GM18909 (cell line): ENCODE measurements around the gene CALB2.

Experiments used
- ATAC-seq: cut with Tn5 transposase; IDR thresholded peaks from one replicate; pipeline ENCODE4 v1.9.1; 2021; ENCODE audit warnings: mild to moderate bottlenecking; ENCODE audit not compliant: unreplicated experiment, poor library complexity

CALB2 gene

GRCh38 chr16:71423865-71424264, 65.3 kb downstream of the CALB2 start:
- no peak for ATAC-seq

DNA sequence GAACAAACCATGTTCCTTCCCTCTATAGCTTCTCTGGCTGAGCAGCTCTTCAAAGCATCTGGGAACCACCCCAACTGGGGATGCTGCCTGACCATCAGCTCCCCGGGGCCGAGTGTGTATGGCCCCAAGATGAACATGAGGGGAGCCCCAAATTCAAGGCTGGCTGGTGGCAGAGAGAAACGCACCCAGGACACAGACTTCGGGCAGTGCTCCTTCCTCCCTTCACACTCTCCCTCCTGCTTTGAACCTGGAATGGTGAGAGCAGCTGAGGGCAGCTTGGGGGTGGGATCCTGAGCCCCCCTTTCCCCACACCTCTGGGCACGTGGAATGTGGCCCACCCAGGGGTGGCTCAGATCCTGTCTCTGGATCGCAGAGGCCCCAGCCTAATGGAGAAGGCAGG, 66.1 kb downstream of the CALB2 start:
- ATAC-seq: no peak

DNA sequence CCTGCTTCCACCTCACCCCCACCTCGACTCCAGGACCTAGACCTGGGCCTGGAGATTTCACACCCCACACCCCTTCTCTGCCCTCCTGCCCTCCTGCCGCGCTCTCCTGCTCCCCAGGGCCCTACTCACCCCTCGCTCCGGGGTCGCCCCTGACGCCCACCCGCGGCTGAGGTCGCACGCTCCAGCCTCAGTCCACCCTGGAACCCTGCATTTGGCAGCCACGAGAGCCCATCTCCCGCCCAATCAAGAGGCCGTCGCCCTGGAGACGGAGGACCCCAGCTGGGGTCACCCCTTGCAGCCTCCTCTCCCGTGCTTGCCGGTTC, 67.2 kb downstream of the CALB2 start:
- no peak for ATAC-seq

DNA sequence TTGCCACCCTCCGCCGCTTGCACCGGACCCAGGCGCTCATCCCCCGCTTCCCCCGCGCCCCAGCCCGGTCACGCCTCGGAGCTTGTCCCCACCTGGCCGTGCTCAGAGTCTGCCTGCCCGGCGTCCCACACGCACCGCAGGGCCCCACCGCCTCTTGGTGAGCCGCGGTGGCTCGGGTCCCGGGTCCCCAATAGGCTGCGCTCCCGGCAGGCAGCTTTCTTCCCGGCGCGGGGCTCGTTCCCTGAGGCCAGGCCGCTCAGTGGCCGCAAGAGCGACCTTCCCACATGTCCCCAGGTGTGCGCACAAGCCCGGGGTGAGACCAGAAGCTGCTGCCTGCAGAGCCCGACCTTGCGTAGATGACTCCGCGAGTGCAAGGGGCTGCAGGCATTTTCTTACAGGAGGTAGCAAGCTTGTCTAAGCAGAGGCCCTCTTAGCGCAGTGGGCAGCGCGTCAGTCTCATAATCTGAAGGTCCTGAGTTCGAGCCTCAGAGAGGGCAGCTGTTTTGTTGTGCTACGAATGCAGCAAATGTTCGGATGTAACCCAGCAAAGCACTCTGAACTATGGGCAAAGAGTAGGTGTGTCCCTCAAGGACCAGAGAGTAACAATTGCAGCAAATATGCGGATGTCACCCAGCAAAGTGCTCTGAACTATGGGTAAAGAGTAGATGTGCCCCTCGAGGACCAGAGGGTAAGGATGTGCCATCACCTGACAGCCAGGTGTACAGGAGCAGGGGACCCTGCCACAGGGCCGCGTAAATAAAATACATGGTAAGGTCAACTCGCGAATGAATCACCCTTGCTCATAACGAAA, 67.8 kb downstream of the CALB2 start:
- peak; percentile 60 for ATAC-seq

DNA sequence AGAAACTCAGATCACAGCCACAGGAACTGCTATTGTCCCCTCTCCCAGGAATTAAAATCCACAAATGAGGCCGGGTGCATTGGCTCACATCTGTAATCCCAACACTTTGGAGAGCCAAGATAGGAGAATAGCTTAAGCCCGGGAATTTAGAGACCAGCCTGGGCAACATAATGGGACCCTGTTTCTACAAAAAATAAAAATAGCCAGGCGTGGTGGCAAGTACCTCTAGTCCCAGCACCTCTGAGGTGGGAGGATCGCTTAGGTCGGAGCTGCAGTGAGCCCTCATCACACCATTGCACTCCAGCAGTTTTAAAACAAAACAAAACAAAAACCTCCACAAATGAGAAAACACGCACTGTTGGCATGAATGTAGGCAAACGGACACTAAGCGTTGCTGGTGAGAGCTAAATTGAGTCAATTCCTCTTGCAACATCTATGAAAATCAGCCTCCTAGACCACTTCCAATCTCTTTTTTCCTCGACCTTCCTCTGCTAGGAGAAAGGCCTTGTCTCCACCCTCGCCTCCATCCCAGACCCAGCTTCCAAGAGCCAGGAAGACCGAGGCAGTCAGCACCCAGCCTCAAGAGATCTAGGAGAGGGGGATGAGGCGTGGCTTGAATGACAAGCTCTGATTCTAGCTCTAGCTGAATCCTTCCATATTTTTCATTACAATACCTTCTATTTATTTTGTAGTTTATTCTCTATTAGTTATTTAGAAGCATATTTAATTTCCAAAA, 68.5 kb downstream of the CALB2 start:
- ATAC-seq: no peak

GRCh38 chr16:71428385-71428784, 69.9 kb downstream of the CALB2 start:
- no peak for ATAC-seq

DNA sequence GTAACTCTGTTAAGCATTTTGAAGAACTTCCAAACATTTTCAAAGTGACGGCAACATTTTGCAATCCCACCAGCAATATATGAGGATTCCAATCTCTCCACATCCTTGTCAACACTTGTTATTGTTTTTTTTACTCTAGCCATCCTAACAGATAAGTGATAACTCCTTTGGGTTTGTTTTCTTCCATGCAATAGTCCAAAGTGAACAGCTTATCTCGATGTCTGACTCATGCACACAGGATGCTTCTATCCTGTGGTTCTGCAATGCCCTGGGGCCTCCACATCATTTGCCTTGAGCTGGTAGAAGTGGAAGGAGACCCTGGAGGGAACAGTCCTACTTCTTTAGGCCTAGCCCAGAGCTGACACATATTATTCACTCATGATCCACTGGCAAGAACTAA, 70.4 kb downstream of the CALB2 start:
- ATAC-seq: no peak

DNA sequence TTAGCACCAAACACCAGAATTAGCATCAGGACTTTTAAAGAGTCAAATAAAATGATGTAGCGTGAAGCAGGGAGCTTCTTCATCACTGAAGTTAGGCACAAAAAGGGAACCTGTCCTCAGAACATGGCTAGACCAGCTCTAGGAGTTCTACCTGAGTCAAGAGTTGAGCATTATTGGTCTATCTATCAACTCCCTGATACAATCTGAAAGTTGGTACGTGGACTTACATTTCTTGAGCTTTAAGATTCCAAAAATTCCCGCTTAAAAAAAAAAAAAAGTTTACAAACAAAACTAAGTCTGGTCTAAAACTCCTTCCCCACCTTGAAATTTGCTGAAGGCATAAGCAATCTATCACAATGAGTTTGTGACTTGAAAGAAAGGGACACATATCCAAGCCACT, 71.1 kb downstream of the CALB2 start:
- no peak for ATAC-seq

DNA sequence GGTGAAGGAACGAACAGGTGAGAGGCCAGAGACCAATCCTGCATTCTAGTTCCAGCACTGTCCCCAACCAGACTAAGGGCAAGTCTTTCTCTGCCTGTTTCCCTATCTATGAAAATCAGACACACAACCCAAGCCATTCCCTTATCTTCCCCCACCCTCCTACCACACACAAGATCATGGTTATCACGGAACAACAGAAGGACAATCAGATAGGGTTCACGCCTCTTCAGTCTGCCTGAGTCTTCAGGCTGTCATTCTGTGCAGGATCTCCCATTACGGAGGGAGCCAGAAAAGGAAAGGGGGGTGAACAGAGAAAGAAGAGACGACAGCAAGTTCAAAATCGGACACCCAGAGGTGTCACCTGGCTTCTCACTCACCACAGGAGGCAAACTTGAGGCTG, 72.2 kb downstream of the CALB2 start:
- ATAC-seq: no peak

DNA sequence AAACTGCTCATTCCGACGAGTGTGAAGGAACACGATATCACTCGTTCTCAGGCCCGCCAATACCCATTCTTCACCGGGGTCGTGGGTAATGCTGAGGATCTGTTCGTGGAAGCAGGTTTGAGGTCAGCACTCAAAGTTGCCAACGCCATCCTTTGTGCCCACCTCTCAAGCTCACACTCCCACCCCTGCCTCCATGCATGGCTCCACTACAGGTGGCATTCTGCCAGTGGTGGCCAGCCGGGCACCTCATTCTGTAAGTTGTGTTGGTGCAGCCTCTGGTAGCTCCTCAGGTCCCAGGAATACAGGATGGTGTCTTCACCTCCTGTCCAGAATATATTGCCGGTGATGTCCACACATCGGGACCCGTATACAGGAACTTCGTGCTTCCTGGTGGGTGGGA, 72.7 kb downstream of the CALB2 start:
- no peak for ATAC-seq

GRCh38 chr16:71431991-71432390, 73.5 kb downstream of the CALB2 start:
- no peak for ATAC-seq

- no peak for ATAC-seq
Measured at GRCh38 chr16:71432906-71433305, 74.4 kb downstream of the CALB2 start.

DNA sequence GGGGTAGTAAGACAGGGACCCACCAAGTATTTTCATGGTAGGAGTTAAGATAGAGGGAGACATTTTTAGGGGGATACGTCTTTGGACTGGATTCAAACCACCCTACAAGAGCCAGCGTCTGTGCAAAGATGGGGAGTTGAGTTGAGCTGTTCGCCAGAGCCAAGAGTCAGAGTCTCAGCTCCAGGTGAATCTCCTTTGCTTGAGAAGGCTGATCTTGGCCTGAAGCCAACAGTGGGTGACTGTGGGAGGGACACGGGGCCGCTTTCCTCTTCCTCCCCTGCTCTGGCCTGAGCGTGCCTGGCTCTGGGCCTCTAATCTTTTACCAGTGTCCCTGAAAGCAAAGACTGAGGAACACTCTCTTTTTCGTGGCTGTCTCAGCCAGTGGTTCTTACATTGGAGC, 78.0 kb downstream of the CALB2 start:
- ATAC-seq: no peak

DNA sequence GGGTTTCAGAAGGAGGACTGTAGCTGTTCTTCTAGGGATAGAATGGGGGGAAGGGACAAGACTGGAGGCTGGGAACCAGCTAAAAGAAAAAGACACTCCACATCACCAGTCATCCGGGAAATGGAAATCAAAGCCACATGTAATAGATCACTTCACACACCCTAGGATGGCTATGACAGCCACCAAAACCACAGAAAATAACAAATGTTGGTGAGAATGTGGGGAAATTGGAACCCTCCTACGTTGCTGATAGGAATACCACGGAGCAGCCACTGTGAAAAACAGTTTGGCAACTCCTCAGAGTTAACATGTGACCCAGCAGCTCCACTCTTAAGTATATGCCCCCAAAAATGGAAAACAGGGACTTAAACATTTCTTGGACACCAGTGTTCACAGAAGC, 81.0 kb downstream of the CALB2 start:
- ATAC-seq: no peak
